Measurements from ENCODE around the gene ANKRD18A. TPM values are rescaled to one million over a fixed set of nuclear protein-coding genes. Genes with fewer than 3 reads are reported as not detected.

The ANKRD18A gene
- 1.8 and 2.1 TPM in 2 replicates for total RNA-seq (2014; rRNA removed; shearing (Covaris generic); ENCODE audit: low replicate concordance)

- in situ Hi-C loops (cut with HindIII; ENCODE audit: low pct_unique_long_range_greater_than_20kb, low sequenced_read_pairs): no loop called here
- peak; percentile 94 for DNase-seq (ENCODE audit: low read depth)
Measured at GRCh38 chr9:38620483-38621433, at the start of gene ANKRD18A. Gene ANKRD18A, minus strand, starts transcription at chr9:38620596. Its CDS starts 311 bp downstream, at chr9:38620285.

GRCh38 chr9:38668791-38669466 lies 48.5 kb upstream of the ANKRD18A start:
- no peak for DNase-seq (ENCODE audit: low read depth)
- in situ Hi-C loops (cut with HindIII; ENCODE audit: low pct_unique_long_range_greater_than_20kb, low sequenced_read_pairs): no loop called here

- DNase-seq (ENCODE audit: low read depth): peak; percentile 12
- in situ Hi-C loops (cut with HindIII; ENCODE audit: low pct_unique_long_range_greater_than_20kb, low sequenced_read_pairs): no loop called here
Measured at GRCh38 chr9:38662763-38663593, 42.6 kb upstream of the ANKRD18A start.

- no peak for DNase-seq (ENCODE audit: low read depth)
Measured at GRCh38 chr9:38659538-38659937, 39.1 kb upstream of the ANKRD18A start.

GRCh38 chr9:38656896-38657295 lies 36.5 kb upstream of the ANKRD18A start:
- in situ Hi-C loops (cut with HindIII; ENCODE audit: low pct_unique_long_range_greater_than_20kb, low sequenced_read_pairs): no loop called here
- DNase-seq (ENCODE audit: low read depth): no peak

More at GRCh38 chr9:38659538-38659937, 39.1 kb upstream of the ANKRD18A start:
- in situ Hi-C loops (cut with HindIII; ENCODE audit: low pct_unique_long_range_greater_than_20kb, low sequenced_read_pairs): no loop called here

- DNase-seq (ENCODE audit: low read depth): no peak
- in situ Hi-C loops (cut with HindIII; ENCODE audit: low pct_unique_long_range_greater_than_20kb, low sequenced_read_pairs): no loop called here
Measured at GRCh38 chr9:38652486-38652885, 32.1 kb upstream of the ANKRD18A start.

- DNase-seq (ENCODE audit: low read depth): no peak
- in situ Hi-C loops (cut with HindIII; ENCODE audit: low pct_unique_long_range_greater_than_20kb, low sequenced_read_pairs): no loop called here
Measured at GRCh38 chr9:38652044-38652443, 31.6 kb upstream of the ANKRD18A start.

- in situ Hi-C loops (cut with HindIII; ENCODE audit: low pct_unique_long_range_greater_than_20kb, low sequenced_read_pairs): no loop called here
Measured at GRCh38 chr9:38651400-38652042, 31.1 kb upstream of the ANKRD18A start.

GRCh38 chr9:38650564-38650963 lies 30.2 kb upstream of the ANKRD18A start:
- in situ Hi-C loops (cut with HindIII; ENCODE audit: low pct_unique_long_range_greater_than_20kb, low sequenced_read_pairs): no loop called here
- DNase-seq (ENCODE audit: low read depth): no peak

More at GRCh38 chr9:38651400-38652042, 31.1 kb upstream of the ANKRD18A start:
- DNase-seq (ENCODE audit: low read depth): no peak

- no peak for DNase-seq (ENCODE audit: low read depth)
- in situ Hi-C loops (cut with HindIII; ENCODE audit: low pct_unique_long_range_greater_than_20kb, low sequenced_read_pairs): no loop called here
Measured at GRCh38 chr9:38649731-38650363, 29.5 kb upstream of the ANKRD18A start.

GRCh38 chr9:38644601-38645000 lies 24.2 kb upstream of the ANKRD18A start:
- no peak for DNase-seq (ENCODE audit: low read depth)
- in situ Hi-C loops (cut with HindIII; ENCODE audit: low pct_unique_long_range_greater_than_20kb, low sequenced_read_pairs): no loop called here

- in situ Hi-C loops (cut with HindIII; ENCODE audit: low pct_unique_long_range_greater_than_20kb, low sequenced_read_pairs): no loop called here
- DNase-seq (ENCODE audit: low read depth): no peak
Measured at GRCh38 chr9:38643815-38644173, 23.4 kb upstream of the ANKRD18A start.

- in situ Hi-C loops (cut with HindIII; ENCODE audit: low pct_unique_long_range_greater_than_20kb, low sequenced_read_pairs): no loop called here
Measured at GRCh38 chr9:38642951-38643814, 22.8 kb upstream of the ANKRD18A start.

GRCh38 chr9:38641985-38642864 lies 21.8 kb upstream of the ANKRD18A start:
- in situ Hi-C loops (cut with HindIII; ENCODE audit: low pct_unique_long_range_greater_than_20kb, low sequenced_read_pairs): no loop called here
- peak; percentile 45 for DNase-seq (ENCODE audit: low read depth)

More at GRCh38 chr9:38642951-38643814, 22.8 kb upstream of the ANKRD18A start:
- DNase-seq (ENCODE audit: low read depth): no peak

GRCh38 chr9:38641142-38641541 lies 20.7 kb upstream of the ANKRD18A start:
- in situ Hi-C loops (cut with HindIII; ENCODE audit: low pct_unique_long_range_greater_than_20kb, low sequenced_read_pairs): no loop called here
- no peak for DNase-seq (ENCODE audit: low read depth)

- DNase-seq (ENCODE audit: low read depth): no peak
- in situ Hi-C loops (cut with HindIII; ENCODE audit: low pct_unique_long_range_greater_than_20kb, low sequenced_read_pairs): no loop called here
Measured at GRCh38 chr9:38639577-38639940, 19.2 kb upstream of the ANKRD18A start.
